Renal cortex interstitium (tissue), 11 donors: ENCODE data around the gene STK32B. TPM values are rescaled to one million over a fixed set of nuclear protein-coding genes. Genes with fewer than 3 reads are reported as not detected.
"Not testable (repeated sequence)": the region's sequence is repeated elsewhere in the genome, so short reads cannot be mapped to it uniquely, and the experiment has no call there.

Source experiments
- DNase-seq, 11 donors: peaks; one replicate each; pipeline ENCODE4 v3.0.0-alpha.2; 2013; ENCODE audit warnings: low read depth in 9 of 11, low spot score in 4 of 11; ENCODE audit errors: extremely low read depth in 1 of 11
- polyA plus RNA-seq, 3 donors: library from polyadenylated mRNA; unstranded; fragments of 120-200 nt; gene quantifications; one replicate each; pipeline ENCODE4 v1.2.1, GENCODE V29; 2013; ENCODE audit not compliant: insufficient read length in 3 of 3

Gene STK32B
- polyA plus RNA-seq, 3 donors, result 7.6 to 10.2 (median 9.2) TPM

DNA sequence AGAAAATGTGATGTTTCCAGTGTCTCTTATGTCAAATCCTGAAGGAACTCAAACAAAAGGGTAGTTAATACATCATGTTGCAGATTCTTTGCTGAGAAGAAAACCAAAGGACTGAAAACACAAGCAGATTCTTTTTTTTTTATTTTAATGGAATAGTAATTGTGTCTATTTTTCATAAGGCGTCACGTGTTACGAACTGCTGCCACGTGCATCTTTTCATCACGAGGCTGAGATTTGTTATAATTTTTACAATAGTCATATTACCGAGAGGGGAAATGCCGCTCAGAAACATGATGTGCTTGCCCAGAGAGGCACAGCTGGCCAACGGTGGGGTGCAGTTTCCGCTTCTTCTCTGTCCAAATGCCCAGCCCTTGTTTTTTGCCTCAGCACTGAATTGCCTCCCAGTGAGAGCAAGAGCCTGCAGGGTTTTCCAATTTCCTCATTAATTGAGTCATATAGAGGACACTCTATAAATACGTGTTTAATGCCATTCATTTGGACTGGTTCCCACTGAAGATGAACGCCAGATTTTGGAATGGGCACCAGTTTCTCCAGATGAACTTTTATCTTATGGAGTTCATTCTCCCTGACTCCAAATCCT is 225.3 kb downstream of the STK32B start:
- DNase-seq, result no peak

DNA sequence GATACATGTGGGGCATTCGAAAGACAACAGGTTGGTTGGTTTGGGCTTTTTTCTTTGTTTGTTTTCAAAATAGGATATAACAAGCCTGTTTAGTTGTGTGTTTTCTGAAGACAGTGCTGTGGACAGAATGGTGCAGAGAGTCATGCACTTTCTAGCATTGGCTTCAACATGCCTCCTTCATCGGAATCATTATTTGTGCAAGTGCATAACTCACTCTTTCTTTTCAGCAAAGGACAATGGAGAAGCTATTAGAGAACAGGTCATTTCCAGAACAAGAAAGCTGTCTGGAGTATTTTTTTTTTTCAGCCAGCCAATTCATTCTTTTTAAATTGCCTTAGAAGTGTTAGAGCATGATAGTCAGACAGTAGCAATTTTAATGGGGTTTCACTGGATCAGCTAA is 225.8 kb downstream of the STK32B start:
- no peak for DNase-seq

DNA sequence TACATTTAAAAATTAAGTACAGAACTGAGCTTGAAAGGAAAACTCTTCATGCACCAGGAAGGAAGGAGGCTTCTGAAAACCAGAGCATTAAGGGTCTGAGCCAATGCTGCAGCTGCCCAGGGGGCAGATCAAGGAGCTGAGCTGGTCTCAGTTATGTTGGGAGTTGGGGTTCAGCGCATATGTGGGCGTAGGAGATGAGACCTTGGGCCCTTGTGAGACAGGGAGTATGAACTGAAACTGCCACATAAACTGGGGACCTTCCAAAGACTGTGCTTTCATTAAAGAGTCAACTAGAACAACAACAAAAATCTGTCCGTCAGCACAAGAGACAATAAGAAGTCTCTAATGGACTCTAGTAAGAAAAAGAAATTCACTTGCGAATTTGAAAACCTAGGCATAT is 226.9 kb downstream of the STK32B start:
- no peak for DNase-seq

DNA sequence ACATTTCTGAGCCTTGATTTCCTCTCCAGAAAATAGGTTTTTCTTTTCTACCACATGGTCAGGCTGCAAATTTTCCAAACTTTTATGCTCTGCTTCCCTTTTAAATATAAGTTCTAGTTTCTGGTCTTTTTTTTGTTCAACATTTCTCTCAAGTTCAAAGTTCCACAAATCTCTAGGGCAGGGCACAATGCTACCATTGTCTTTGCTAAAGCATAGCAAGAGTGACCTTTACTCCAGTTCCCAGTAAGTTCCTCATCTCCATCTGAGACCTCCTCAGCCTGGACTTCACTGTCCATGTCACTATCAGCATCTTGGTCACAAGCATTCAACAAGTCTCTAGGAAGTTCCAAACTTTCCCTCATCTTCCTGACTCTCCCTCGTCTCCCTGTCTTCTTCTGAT is 228.8 kb downstream of the STK32B start:
- not testable (repeated sequence) for DNase-seq

DNA sequence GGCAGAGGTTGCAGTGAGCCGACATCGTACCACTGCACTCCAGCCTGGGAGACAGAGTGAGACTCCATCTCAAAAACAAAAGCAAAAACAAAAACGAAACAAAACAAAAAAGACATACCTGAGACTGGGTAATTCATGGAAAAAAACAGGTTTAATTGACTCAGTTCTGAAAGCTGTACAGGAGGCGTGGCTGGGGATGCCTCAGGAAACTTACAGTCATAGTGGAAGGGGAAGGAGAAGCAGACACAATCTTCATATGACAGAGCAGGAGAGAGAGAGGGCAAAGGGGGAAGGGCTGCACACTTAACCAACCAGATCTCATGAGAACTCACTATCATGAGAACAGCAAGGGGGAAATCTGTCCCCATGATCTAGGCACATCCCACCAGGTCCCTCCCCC is 229.5 kb downstream of the STK32B start:
- no peak for DNase-seq

DNA sequence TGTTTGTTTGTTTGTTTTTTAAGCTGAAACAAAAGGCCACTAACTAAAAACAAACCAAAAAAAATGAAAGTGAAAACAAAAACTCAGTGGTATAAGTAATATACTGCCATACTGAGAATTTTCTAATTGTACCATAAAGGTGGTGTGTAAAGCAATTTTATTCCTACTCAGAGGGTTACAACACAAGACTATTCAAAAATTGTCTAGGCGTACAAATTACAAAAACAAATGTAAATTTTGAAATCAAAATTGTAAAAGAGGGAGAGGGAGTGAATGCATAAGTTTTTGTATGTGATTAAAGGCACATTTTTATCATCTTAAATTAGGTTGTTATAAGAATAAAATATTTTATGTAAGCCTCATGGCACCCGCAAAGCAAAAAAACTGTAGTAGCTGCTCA is 232.6 kb downstream of the STK32B start:
- no peak for DNase-seq

DNA sequence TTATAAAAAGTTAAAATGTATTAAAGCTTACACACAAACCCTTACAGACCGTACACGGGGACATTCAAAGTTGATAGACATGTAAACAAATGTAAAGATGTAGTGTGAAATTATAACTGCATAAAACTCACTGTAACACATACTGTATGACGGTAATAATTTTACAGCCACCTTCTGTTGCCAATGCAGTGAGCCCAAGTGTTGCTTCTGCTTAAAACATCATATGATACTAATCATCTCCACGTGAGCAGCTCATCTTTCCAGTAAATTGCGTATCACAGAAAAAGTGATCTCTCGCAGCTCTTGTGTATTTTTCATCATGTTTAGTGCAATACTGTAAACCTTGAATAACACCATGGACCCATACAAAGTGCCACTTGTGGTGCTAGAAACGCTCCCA is 233.2 kb downstream of the STK32B start:
- no peak for DNase-seq

DNA sequence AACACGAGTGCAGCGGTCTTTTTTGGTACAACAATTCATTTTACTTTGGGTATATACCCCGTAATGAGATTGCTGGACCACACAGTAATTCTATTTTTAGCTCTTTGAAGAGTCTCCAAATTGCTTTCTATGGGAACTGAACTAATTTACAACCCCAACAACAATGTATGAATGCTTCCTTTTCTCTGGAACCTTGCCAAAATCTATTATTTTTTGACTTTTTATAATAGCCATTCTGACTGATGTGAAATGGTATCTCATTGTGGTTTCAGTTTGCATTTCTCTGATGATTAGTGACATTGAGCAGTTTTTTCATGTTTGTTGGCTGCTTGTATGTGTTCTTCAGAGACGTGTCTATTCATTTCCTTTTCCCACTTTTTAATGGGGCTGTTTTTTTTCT is 240.8 kb downstream of the STK32B start:
- no peak for DNase-seq

DNA sequence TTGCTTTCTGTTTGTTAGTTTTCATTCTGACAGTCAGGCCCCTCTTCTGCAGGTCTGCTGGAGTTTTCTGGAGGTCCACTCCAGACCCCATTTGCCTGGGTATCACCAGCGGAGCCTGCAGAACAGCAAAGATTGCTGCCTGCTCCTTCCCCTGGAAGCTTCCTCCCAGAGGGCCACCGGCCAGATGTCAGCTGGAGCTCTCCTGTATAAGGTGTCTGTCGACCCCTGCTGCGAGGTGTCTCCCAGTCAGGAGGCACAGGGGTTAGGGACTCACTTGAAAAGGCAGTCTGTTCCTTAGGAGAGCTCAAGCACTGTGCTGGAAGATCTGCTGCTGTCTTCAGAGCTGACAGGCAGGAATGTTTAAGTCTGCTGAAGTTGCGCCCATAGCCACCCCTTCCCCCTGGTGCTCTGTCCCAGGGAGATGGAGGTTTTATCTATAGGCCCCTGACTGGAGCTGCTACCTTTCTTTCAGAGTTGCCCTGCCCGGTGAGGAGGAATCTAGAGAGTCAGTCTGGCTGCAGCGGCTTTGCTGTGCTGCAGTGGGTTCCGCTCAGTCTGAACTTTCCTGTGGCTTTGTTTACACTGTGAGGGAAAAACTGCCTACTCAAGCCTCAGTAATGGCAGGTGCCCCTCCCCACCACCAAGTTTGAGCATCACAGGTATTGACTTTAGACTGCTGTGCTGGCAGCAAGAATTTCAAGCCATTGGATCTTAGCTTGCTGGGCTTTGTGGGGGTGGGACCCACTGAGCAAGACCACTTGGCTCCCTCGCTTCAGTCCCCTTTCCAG is 246.9 kb downstream of the STK32B start:
- not testable (repeated sequence) for DNase-seq

DNA sequence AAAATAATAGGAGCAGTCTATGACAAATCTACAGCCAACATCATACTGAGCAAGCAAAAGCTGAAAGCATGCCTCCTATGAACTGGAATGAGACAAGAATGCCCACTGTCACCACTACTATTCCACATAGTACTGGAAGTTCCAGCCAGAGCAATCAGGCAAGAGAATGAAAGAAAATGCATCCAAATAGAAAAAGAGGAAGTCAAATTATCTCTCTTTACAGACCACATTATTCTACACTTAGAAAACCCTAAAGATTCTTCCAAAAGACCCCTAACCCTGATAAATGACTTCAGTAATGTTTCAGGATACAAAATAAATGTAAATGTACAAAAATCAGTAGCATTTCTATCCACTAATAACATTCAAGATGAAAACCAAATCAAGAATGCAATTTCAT is 249.0 kb downstream of the STK32B start:
- no peak for DNase-seq

DNA sequence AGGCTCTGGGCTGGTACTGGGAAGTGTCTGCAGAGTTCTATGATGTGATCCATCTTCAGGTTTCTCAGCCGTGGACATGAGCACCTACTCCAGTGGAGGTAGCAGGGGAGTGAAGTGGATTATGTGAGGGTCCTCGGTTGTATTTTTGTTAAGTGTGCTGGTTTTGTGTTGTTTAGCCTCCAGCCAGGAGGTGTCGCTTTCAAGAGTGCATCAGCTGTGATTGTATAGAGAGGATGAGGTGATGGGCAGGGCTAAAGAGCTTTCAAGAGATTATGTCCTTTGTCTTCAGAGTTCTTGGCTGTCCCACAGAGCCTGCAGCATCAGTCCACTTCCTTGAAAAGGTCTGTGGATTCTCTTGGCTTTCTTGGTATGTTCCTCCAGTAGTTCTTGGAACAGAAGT is 256.6 kb downstream of the STK32B start:
- DNase-seq, result no peak

DNA sequence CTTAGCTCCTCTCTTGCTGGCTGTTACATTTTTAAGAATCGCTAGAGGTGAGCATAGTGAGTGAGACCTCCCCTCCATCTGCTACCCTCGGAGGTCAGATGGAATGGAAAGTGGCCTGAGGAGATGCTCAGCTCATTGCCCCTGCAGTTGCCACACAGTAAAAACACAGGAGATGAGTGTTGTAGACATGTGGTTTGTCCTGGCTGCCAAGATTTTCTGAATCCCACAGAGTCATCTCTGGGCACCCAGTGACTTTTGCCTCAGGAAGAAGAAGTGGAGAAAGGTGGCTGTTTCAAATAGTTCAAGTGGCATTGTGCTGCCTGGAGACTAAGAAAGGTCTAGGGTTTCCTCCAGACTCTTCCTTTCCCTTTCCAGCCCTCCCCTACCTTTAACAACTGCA is 271.0 kb downstream of the STK32B start:
- no peak for DNase-seq

DNA sequence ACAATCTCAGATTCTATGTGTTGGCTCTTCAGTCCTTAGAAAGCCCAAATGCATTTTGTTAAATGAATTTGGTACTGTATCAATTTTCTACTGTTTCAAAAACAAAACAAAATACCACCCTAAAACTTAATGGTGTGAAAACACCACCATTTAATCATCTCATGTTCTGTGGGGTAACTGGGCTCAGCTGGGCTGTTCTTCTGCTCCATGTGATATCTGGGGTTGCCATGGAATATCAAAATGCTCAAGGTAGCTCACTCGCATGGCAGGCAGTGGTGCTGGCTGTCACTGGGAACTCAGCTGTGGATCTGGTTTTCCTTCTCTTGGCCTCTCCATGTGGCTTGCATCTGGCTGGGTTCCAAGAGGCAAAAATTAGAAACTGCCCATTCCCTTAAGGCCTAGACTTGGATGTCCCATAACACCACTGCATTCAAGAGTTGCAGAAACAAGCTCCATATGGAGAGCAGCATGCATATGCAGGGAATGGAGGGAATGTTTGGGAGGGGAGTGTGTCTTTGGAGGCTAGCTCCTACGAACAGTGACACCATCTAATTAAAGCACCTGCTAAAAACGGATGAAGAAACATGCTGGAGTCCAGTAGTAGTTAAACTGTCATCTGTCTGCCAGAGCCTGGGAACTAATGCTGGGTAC is 279.2 kb downstream of the STK32B start:
- DNase-seq, result no peak

DNA sequence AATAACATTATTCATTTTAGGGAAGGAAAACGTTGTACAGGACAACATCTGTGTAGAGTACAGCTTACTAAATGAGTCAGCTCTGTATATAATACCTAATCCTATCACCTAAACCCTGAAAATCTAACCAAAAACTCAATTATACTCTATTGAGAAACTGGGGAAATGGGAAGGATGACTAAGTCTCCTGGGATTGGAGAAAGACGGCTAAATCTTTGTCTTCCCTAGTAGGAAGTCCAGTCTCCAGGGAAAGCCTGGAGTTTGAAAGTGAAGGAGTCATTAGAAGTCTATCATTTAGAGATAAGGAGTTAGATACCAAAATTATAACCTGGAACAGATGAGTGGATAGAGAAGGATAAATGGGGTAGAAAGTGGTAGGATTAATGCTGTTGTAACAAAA is 286.5 kb downstream of the STK32B start:
- DNase-seq, result no peak

DNA sequence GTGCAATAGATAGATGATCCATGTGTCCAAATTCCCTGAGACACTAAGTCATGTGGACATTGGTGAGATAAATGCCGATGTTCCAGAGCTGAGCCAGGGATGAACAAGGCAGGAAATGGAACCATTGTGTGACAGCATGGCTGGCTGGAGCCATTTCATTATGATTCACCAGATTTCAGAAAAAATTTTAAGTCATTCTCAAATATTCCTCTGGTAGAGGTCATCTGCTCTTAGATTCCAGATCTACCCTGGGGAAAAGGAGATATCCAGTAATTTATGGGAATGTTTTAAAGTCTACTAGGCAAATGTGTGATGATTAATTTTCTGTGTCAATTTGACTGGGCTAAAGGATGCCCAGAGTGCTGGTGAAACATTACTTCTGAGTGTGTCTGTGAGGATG is 287.3 kb downstream of the STK32B start:
- DNase-seq, result no peak

DNA sequence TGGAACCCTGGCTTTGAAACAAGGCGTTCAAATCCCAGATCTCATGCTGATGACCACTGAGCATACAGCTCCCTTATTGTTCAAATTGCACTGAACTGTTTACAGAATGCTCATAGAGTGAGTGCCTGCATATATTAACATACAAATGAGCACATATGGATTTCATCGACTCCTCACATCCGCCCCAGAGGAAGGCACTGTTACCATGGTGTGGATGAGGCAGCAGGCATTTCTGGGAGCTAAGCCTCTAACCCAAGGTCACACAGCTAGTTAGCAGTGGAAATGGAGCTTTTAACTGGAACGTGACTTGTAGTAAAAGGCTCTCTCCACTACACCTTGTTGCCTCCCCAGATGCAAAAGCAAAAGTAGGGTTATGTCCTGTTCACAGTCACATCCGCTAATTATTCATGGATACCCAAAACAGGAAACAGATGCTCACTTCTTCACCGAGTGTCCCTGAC is 289.7 kb downstream of the STK32B start:
- DNase-seq, result no peak

DNA sequence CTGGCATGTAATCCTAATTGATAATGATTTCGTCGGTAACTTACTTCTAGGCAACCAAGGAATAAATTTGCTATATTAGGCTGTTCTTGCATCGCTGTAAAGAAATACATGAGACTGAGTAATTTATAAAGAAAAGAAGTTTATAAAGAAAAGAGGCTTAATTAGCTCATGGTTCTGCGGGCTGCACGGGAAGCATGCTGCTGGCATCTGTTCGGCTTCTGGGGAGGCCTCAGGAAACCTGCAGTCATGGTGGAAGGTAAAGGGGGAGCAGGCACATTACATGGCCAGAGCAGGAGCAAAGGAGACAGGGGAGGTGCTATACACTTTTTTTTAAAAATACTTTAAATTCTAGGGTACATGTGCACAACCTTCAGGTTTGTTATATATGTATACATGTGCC is 290.2 kb downstream of the STK32B start:
- no peak for DNase-seq

DNA sequence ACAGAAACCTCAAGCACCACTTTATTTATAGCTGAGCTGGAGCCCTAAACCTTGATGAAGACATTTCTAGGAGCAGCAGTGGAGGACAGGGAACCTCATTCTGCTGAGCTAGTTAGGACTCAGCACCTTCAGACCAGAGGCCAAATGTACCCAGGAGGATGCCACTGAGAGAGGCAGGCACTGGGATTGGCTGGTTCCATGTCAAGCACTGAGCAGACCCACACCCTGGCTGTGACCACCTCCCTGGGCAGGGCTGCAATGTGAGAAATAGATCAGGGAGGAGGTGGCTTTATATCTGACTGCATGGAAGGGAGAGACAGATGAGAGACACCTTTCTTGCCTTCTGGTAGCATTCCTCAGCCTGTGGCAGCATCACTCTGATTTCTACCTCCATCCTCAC is 304.6 kb downstream of the STK32B start:
- DNase-seq, result no peak

DNA sequence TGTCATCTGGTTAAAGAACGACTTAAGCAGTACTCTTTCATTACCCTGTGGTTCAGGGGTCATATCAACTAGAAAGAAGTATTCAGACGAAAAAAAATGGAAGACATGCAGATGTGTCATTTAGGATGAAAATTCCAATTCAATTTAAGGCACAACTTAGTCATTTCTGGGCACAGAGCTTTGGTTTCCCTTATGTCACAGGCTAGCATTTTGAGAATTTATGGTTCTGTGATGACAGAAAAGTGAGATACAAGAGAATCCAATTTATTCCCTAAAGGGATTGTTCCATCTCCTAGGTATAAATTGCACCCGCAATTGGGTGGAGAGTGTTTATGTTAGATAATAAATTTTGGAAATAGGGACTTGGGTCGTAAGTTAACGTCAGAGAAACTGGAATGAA is 306.6 kb downstream of the STK32B start:
- DNase-seq, result no peak

DNA sequence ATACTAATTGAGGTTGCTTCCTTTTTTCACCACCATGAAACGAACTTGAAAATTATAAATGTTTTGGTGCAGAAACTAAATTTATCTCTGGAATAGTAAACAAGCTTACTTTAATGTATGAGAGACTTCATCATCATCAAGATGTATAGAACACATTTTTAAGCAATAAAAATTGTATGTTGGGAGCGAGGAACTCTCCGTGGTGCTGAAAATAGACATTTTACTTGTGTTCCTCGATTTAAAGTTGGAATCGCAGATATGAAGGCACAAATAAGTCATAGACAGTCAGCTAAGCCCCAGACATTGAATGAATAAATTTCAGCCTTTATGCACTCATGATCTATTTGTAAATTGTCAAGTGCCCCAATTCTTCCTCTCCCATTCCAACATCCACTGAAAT is 310.7 kb downstream of the STK32B start:
- DNase-seq, result peak in 9 of 11 donors; percentile 5 to 40 (median 15)
